SH-SY5Y (cell line): ENCODE measurements around the gene STAMBP.

Experiments used
- GATA2 ChIP-seq: IDR thresholded peaks from 2 replicates; pipeline ENCODE4 v1.6.1; 2011; ENCODE audit warnings: mild to moderate bottlenecking, low read depth, low read length
- GATA3 ChIP-seq: IDR thresholded peaks from 2 replicates; pipeline ENCODE4 v1.6.1; 2011; ENCODE audit warnings: low read depth, mild to moderate bottlenecking, low read length, moderate library complexity

The STAMBP gene

GRCh38 chr2:73919596-73920228 lies 91.0 kb downstream of the STAMBP start:
- TF ChIP-seq GATA3 (no peak), GATA2 (no peak)

GRCh38 chr2:73920577-73921545 lies 92.1 kb downstream of the STAMBP start:
- TF ChIP-seq GATA3 = no peak
- no peak for TF ChIP-seq GATA2

GRCh38 chr2:73921581-73921980 lies 92.8 kb downstream of the STAMBP start:
- no peak for TF ChIP-seq GATA2

GRCh38 chr2:73922681-73923080 lies 93.9 kb downstream of the STAMBP start:
- TF ChIP-seq GATA3 (no peak), GATA2 (no peak)
